SK-N-SH (cell line): Measurements from ENCODE around the gene TARDBP.

Source experiments
- CTCF ChIP-seq: fragments of 200-600 bp; sonication (generic); IDR thresholded peaks from 2 replicates; pipeline ENCODE4 v1.6.1; 2017; ENCODE audit warnings: antibody characterized with exemption, mild to moderate bottlenecking, moderate library complexity
- EP300 ChIP-seq, 2 experiments: IDR thresholded peaks; 2 replicates each; pipeline versions ENCODE4 v1.4.0 to v1.6.1; 2012; ENCODE audit warnings: borderline replicate concordance in 1 of 2, low read depth in 1 of 2, low read length in 1 of 2
- EZH2phosphoT487 ChIP-seq: fragments of 200-600 bp; sonication (generic); IDR thresholded peaks from 2 replicates; pipeline ENCODE4 v1.6.1; 2017; ENCODE audit warnings: low read depth, mixed run types, mild to moderate bottlenecking, antibody characterized with exemption, moderate library complexity, borderline replicate concordance
- PBX3 ChIP-seq: IDR thresholded peaks from 2 replicates; pipeline ENCODE4; 2012
- POLR2AphosphoS5 ChIP-seq: IDR thresholded peaks from 2 replicates; pipeline ENCODE4 v1.6.1; 2012; ENCODE audit warnings: low read depth, low read length
- RCOR1 ChIP-seq: fragments of 150-350 bp; IDR thresholded peaks from 2 replicates; pipeline ENCODE4 v1.6.1; 2017; ENCODE audit warnings: antibody characterized with exemption, low read length

- TF ChIP-seq CTCF (no peak), EZH2phosphoT487 (no peak), RCOR1 (no peak), POLR2AphosphoS5 (no peak), PBX3 (no peak), EP300 (IDR thresholded peaks at IDR 0.05; ENCODE audit: borderline replicate concordance in 1 of 2, low read depth in 1 of 2, low read length in 1 of 2) (no peak)
Observed at GRCh38 chr1:10969267-10969970, 43.0 kb upstream of the TARDBP start.
